IMR-90 (cell line): Measurements from ENCODE around the gene NET1. TPM values are rescaled to one million over a fixed set of nuclear protein-coding genes. Genes with fewer than 3 reads are reported as not detected.

ENCODE experiments used
- ATAC-seq: fragments of 200-7000 bp; cut with Tn5 transposase; 2 replicates; pipeline ENCODE4 v1.9.1; 2020; ENCODE audit warnings: low read depth, mild to moderate bottlenecking, moderate library complexity
- BruUV-seq: library from RNA; stranded (reverse); fragments of 400-500 nt; replicated peaks from 2 replicates; lab custom pipeline; 2021; lab: Mats Ljungman, UMichigan
- CTCF ChIA-PET: fragments of 300-600 bp; formaldehyde crosslinking; extraction: SDS; loops from one replicate; lab custom pipeline; 2021; ENCODE audit warnings: antibody characterized with exemption; lab: Yijun Ruan, JAX
- POLR2A ChIA-PET: fragments of 300-600 bp; sonication (Branson Sonifier 250); formaldehyde crosslinking; loops from one replicate; lab custom pipeline; 2022; ENCODE audit warnings: antibody characterized with exemption; ENCODE audit not compliant: unreplicated experiment; lab: Charles Lee
- DNase-seq: peaks from one replicate; pipeline ENCODE4 v3.0.0; 2013
- H2AFZ ChIP-seq: replicated peaks from 2 replicates; pipeline ENCODE3; 2013; ENCODE audit warnings: low read length, mild to moderate bottlenecking; ENCODE audit not compliant: poor library complexity
- H2AK5ac ChIP-seq: 2 replicates; pipeline ENCODE4 v1.6.1; 2013; ENCODE audit warnings: low read depth, low read length, inconsistent platforms
- H2AK9ac ChIP-seq: replicated peaks from 2 replicates; pipeline ENCODE3; 2013; ENCODE audit warnings: mild to moderate bottlenecking, low read depth, low read length, moderate library complexity; ENCODE audit not compliant: poor library complexity
- H2BK120ac ChIP-seq: 2 replicates; pipeline ENCODE4 v1.6.1; 2013; ENCODE audit warnings: low read depth, low read length, inconsistent platforms
- H2BK15ac ChIP-seq: 3 replicates; pipeline ENCODE4 v1.6.1; 2013; ENCODE audit warnings: low read depth, low read length, inconsistent platforms
- H2BK20ac ChIP-seq: 2 replicates; pipeline ENCODE4 v1.6.1; 2013; ENCODE audit warnings: low read depth, mild to moderate bottlenecking, inconsistent platforms, low read length, moderate library complexity
- H2BK5ac ChIP-seq: 2 replicates; pipeline ENCODE4 v1.6.1; 2013; ENCODE audit warnings: mild to moderate bottlenecking, low read depth, low read length, inconsistent platforms; ENCODE audit not compliant: poor library complexity, severe bottlenecking
- H3K14ac ChIP-seq: replicated peaks from 2 replicates; pipeline ENCODE4 v1.6.1; 2013; ENCODE audit warnings: low read depth, low read length, inconsistent platforms
- H3K18ac ChIP-seq: 2 replicates; pipeline ENCODE4 v1.6.1; 2013; ENCODE audit warnings: low read depth, low read length, control low read depth
- H3K23ac ChIP-seq: 2 replicates; pipeline ENCODE4 v1.6.1; 2013; ENCODE audit warnings: low read depth, low read length, inconsistent platforms
- H3K27ac ChIP-seq: 2 replicates; pipeline ENCODE4 v1.5.1; 2013; ENCODE audit warnings: mild to moderate bottlenecking, control low read depth, low read length; ENCODE audit not compliant: insufficient read depth
- H3K27me3 ChIP-seq: 2 replicates; pipeline ENCODE4 v1.6.1; 2013; ENCODE audit warnings: low read length; ENCODE audit not compliant: control insufficient read depth, insufficient read depth
- H3K36me3 ChIP-seq: 2 replicates; pipeline ENCODE4 v1.6.1; 2013; ENCODE audit warnings: low read length, mixed read lengths; ENCODE audit not compliant: control insufficient read depth, insufficient read depth
- H3K4ac ChIP-seq: 2 replicates; pipeline ENCODE4 v1.6.1; 2013; ENCODE audit warnings: low read depth, low read length, inconsistent platforms
- H3K4me1 ChIP-seq: 2 replicates; pipeline ENCODE4 v1.6.1; 2013; ENCODE audit warnings: low read length, mixed read lengths; ENCODE audit not compliant: control insufficient read depth, insufficient read depth
- H3K4me2 ChIP-seq: 2 replicates; pipeline ENCODE4 v1.6.1; 2013; ENCODE audit warnings: low read depth, mild to moderate bottlenecking, control low read depth, low read length, moderate library complexity
- H3K4me3 ChIP-seq: 2 replicates; pipeline ENCODE4 v1.5.1; 2013; ENCODE audit warnings: low read depth, mild to moderate bottlenecking, control low read depth, low read length, moderate library complexity; ENCODE audit not compliant: insufficient read depth
- H3K56ac ChIP-seq: 2 replicates; pipeline ENCODE4 v1.6.1; 2013; ENCODE audit warnings: low read length, inconsistent platforms; ENCODE audit not compliant: insufficient read depth; ENCODE audit errors: extremely low read depth
- H3K79me1 ChIP-seq, 2 experiments: 2 replicates each; pipeline ENCODE4 v1.6.1; 2013; ENCODE audit warnings: low read length in 2 of 2, inconsistent platforms in 1 of 2, low read depth in 1 of 2
- H3K9ac ChIP-seq: 2 replicates; pipeline ENCODE4 v1.6.1; 2013; ENCODE audit warnings: low read depth, low read length, control low read depth
- H3K9me1 ChIP-seq: 2 replicates; pipeline ENCODE4 v1.6.1; 2013; ENCODE audit warnings: low read length, inconsistent platforms; ENCODE audit not compliant: insufficient read depth
- H3K9me3 ChIP-seq: 2 replicates; pipeline ENCODE4 v1.6.1; 2013; ENCODE audit warnings: low read length; ENCODE audit not compliant: control insufficient read depth, insufficient read depth
- H4K20me1 ChIP-seq: 2 replicates; pipeline ENCODE4 v1.6.1; 2013; ENCODE audit warnings: low read length, inconsistent platforms; ENCODE audit not compliant: insufficient read depth
- H4K5ac ChIP-seq: 2 replicates; pipeline ENCODE4 v1.6.1; 2013; ENCODE audit warnings: mild to moderate bottlenecking, low read depth, low read length, control low read depth
- H4K8ac ChIP-seq, 2 experiments: 2 replicates each; pipeline ENCODE4 v1.6.1; 2013; ENCODE audit warnings: low read depth in 2 of 2, low read length in 2 of 2, control low read depth in 1 of 2, inconsistent platforms in 1 of 2
- H4K91ac ChIP-seq: 2 replicates; pipeline ENCODE4 v1.6.1; 2013; ENCODE audit warnings: low read depth, low read length, inconsistent platforms; ENCODE audit not compliant: insufficient read depth
- BHLHE40 ChIP-seq: fragments of 150-350 bp; IDR thresholded peaks from 2 replicates; pipeline ENCODE4 v1.6.1; 2016; ENCODE audit warnings: mild to moderate bottlenecking, low read depth, low read length
- CEBPB ChIP-seq: IDR thresholded peaks from 2 replicates; pipeline ENCODE4 v1.6.1; 2012; ENCODE audit warnings: low read depth, low read length, improper control_type of control experiment
- CHD1 ChIP-seq: IDR thresholded peaks from 2 replicates; pipeline ENCODE4 v1.6.1; 2012; ENCODE audit warnings: low read depth, low read length, improper control_type of control experiment
- CTCF ChIP-seq: conservative IDR thresholded peaks from 2 replicates; pipeline ENCODE4 v1.5.1; 2012; ENCODE audit warnings: mild to moderate bottlenecking, low read depth, low read length, improper control_type of control experiment
- ELK1 ChIP-seq: fragments of 150-350 bp; IDR thresholded peaks from 2 replicates; pipeline ENCODE4 v1.6.1; 2016; ENCODE audit warnings: low read depth, mild to moderate bottlenecking, low read length, moderate library complexity, borderline replicate concordance
- FOS ChIP-seq: fragments of 150-350 bp; IDR thresholded peaks from 2 replicates; pipeline ENCODE4 v1.6.1; 2016; ENCODE audit warnings: low read depth, low read length
- MAFK ChIP-seq: IDR thresholded peaks from 2 replicates; pipeline ENCODE4 v1.6.1; 2012; ENCODE audit warnings: low read depth, low read length, improper control_type of control experiment
- MXI1 ChIP-seq: IDR thresholded peaks from 2 replicates; pipeline ENCODE4 v1.6.1; 2012; ENCODE audit warnings: low read depth, mild to moderate bottlenecking, low read length, moderate library complexity, borderline replicate concordance
- NFE2L2 ChIP-seq: fragments of 150-350 bp; IDR thresholded peaks from 2 replicates; pipeline ENCODE4 v1.6.1; 2016; ENCODE audit warnings: low read depth, mild to moderate bottlenecking, low read length
- POLR2A ChIP-seq: IDR thresholded peaks from 2 replicates; pipeline ENCODE4 v1.6.1; 2012; ENCODE audit warnings: mild to moderate bottlenecking, low read depth, low read length
- RAD21 ChIP-seq: IDR thresholded peaks from 2 replicates; pipeline ENCODE4 v1.6.1; 2012; ENCODE audit warnings: low read length, improper control_type of control experiment
- RCOR1 ChIP-seq: IDR thresholded peaks from 2 replicates; pipeline ENCODE4 v1.6.1; 2012; ENCODE audit warnings: mild to moderate bottlenecking, low read length, improper control_type of control experiment; ENCODE audit not compliant: insufficient replicate concordance
- RFX5 ChIP-seq: IDR thresholded peaks from 2 replicates; pipeline ENCODE4 v1.8.0; 2012; ENCODE audit warnings: low read depth, mild to moderate bottlenecking, low read length, moderate library complexity
- dilution Hi-C: fragments of 300-500 bp; cut with HindIII; formaldehyde crosslinking; loops from one replicate; pipeline ENCODE4 v1.14.3; 2018; ENCODE audit warnings: low sequenced_read_pairs; ENCODE audit not compliant: unreplicated experiment
- in situ Hi-C: fragments of 300-500 bp; cut with MboI; formaldehyde crosslinking; loops from 3 replicates; pipeline ENCODE4 v1.14.3; 2019; ENCODE audit warnings: low sequenced_read_pairs, inconsistent platforms, mixed read lengths
- intact Hi-C: fragments of 100-400 bp; cut with micrococcal nuclease; formaldehyde crosslinking; loops from 2 replicates; pipeline ENCODE4 v1.10.0; 2022
- polyA plus RNA-seq, 3 experiments: library from polyadenylated mRNA; depleted of rRNA; stranded (reverse); fragments of >200 nt; gene quantifications; 2 replicates each; pipeline ENCODE4 v1.2.3, GENCODE V29; 2012; ENCODE audit warnings: low replicate concordance in 1 of 3
- total RNA-seq: library from RNA; depleted of rRNA; stranded (reverse); fragments of >200 nt; gene quantifications from 2 replicates; pipeline ENCODE4 v1.2.3, GENCODE V29; 2012

The NET1 gene
- total and polyA plus RNA-seq, 2 of the 4 experiments (the other 2 are of a cell fraction), result 20.0 to 54.7 TPM

- H3K56ac ChIP-seq, result no peak overlapping the region
- H3K18ac ChIP-seq, result no peak overlapping the region
- no peaks in the 10 kb centered on the region for H3K36me3 ChIP-seq
- no peak overlapping the region for H2BK15ac ChIP-seq
- no peak overlapping the region for H4K91ac ChIP-seq
- no peak overlapping the region for H2AFZ ChIP-seq
- H2AK5ac ChIP-seq, result no peak overlapping the region
- H2BK120ac ChIP-seq, result no peak overlapping the region
- ChIA-PET POLR2A (no interaction called here), CTCF (interaction anchor here (0.7 kb wide), 1 partner anchor 15 kb away, joined by 3 read pairs; no protein-coding TSS in a partner anchor)
- no peaks in the 10 kb centered on the region for H3K9me1 ChIP-seq
- DNase-seq (no peak), ATAC-seq (no peak)
- H3K4me1 ChIP-seq, result no peaks in the 10 kb centered on the region
- no peaks in the 10 kb centered on the region for H3K9me3 ChIP-seq
- H3K79me1 ChIP-seq, result peaks cover 21 to 27% of the 10 kb centered on the region in 2 experiments
- no peaks in the 10 kb centered on the region for H4K20me1 ChIP-seq
- in situ Hi-C loops, result no loop called here
- H3K27ac ChIP-seq, result no peak overlapping the region
- no TSS peak for BruUV-seq
- intact Hi-C loops, result no loop called here
- no peak overlapping the region for H4K5ac ChIP-seq
- no peak overlapping the region for H4K8ac ChIP-seq
- H3K9ac ChIP-seq, result no peak overlapping the region
- no peak overlapping the region for H3K14ac ChIP-seq
- no peak overlapping the region for H3K4me3 ChIP-seq
- no peak overlapping the region for H3K4ac ChIP-seq
- no peaks in the 10 kb centered on the region for H3K27me3 ChIP-seq
- no peak overlapping the region for H3K23ac ChIP-seq
- H2AK9ac ChIP-seq, result no peak overlapping the region
- H2BK20ac ChIP-seq, result no peak overlapping the region
- no peak overlapping the region for H3K4me2 ChIP-seq
- TF ChIP-seq BHLHE40 (no peak), CEBPB (no peak), NFE2L2 (no peak), CHD1 (no peak), MAFK (no peak), RCOR1 (no peak), POLR2A (no peak), MXI1 (no peak), ELK1 (no peak), FOS (no peak), RFX5 (no peak), CTCF (no peak), RAD21 (no peak)
- no peak overlapping the region for H2BK5ac ChIP-seq
- dilution Hi-C loops, result no loop called here
Measured at GRCh38 chr10:5418584-5418983, 6.2 kb downstream of the NET1 start.
